HG03175 (cell line): Measurements from ENCODE around the gene RBM23.
"Not testable (repeated sequence)": the region's sequence is repeated elsewhere in the genome, so short reads cannot be mapped to it uniquely, and the experiment has no call there.

Source experiments
- ATAC-seq: cut with Tn5 transposase; IDR thresholded peaks from one replicate; pipeline ENCODE4 v1.9.1; 2021; ENCODE audit warnings: mild to moderate bottlenecking, moderate library complexity; ENCODE audit not compliant: unreplicated experiment

Gene RBM23

GRCh38 chr14:22865424-22866405, 53.2 kb downstream of the RBM23 start:
- no peak for ATAC-seq

- no peak for ATAC-seq
Observed at GRCh38 chr14:22864979-22865378, 54.0 kb downstream of the RBM23 start.

GRCh38 chr14:22861651-22862050, 57.3 kb downstream of the RBM23 start:
- ATAC-seq: no peak

GRCh38 chr14:22860377-22860776, 58.6 kb downstream of the RBM23 start:
- not testable (repeated sequence) for ATAC-seq

- no peak for ATAC-seq
Observed at GRCh38 chr14:22856428-22856827, 62.5 kb downstream of the RBM23 start.

- ATAC-seq: no peak
Observed at GRCh38 chr14:22854963-22855724, 63.8 kb downstream of the RBM23 start.

GRCh38 chr14:22854296-22854695, 64.7 kb downstream of the RBM23 start:
- ATAC-seq: not testable (repeated sequence)

GRCh38 chr14:22852940-22853767, 65.8 kb downstream of the RBM23 start:
- peak; percentile 71 for ATAC-seq

GRCh38 chr14:22852599-22852939, 66.4 kb downstream of the RBM23 start:
- no peak for ATAC-seq

- ATAC-seq: not testable (repeated sequence)
Observed at GRCh38 chr14:22852178-22852577, 66.8 kb downstream of the RBM23 start.

- ATAC-seq: no peak
Observed at GRCh38 chr14:22850944-22851764, 67.8 kb downstream of the RBM23 start.

- no peak for ATAC-seq
Observed at GRCh38 chr14:22849212-22849819, 69.6 kb downstream of the RBM23 start.

- ATAC-seq: no peak
Observed at GRCh38 chr14:22848351-22849164, 70.4 kb downstream of the RBM23 start.

GRCh38 chr14:22847661-22848341, 71.1 kb downstream of the RBM23 start:
- no peak for ATAC-seq

GRCh38 chr14:22846811-22847307, 72.1 kb downstream of the RBM23 start:
- ATAC-seq: no peak

- no peak for ATAC-seq
Observed at GRCh38 chr14:22845821-22846625, 72.9 kb downstream of the RBM23 start.

- ATAC-seq: no peak
Observed at GRCh38 chr14:22845103-22845394, 73.9 kb downstream of the RBM23 start.
